H1 (cell line): ENCODE measurements around the gene TUBGCP2. TPM values are rescaled to one million over a fixed set of nuclear protein-coding genes. Genes with fewer than 3 reads are reported as not detected.

ENCODE experiments used
- CTCF ChIA-PET: fragments of 300-600 bp; sonication (Branson Sonifier 250); formaldehyde crosslinking; loops from one replicate; lab custom pipeline; 2021; ENCODE audit not compliant: partially characterized antibody; lab: Charles Lee
- POLR2A ChIA-PET: fragments of 300-600 bp; sonication (Branson Sonifier 250); formaldehyde crosslinking; loops from one replicate; lab custom pipeline; 2021; ENCODE audit warnings: inconsistent platforms; ENCODE audit not compliant: partially characterized antibody; lab: Charles Lee
- DNase-seq, 2 experiments: peaks; one replicate each; pipeline versions ENCODE4 v3.0.0 to v3.0.0-alpha.2; 2010 to 2022; ENCODE audit warnings: low spot score in 2 of 2, low read depth in 1 of 2, mixed read lengths in 1 of 2
- FAIRE-seq: peaks from 2 replicates; lab custom pipeline; 2011; peaks lifted over from hg19 to GRCh38; lab: Jason Lieb, UNC
- H2AFZ ChIP-seq: 2 replicates; pipeline ENCODE4 v1.8.1; 2012; ENCODE audit warnings: low read length, inconsistent platforms
- H2AK5ac ChIP-seq: 2 replicates; pipeline ENCODE4 v1.6.1; 2013; ENCODE audit warnings: low read depth, low read length
- H2BK120ac ChIP-seq: replicated peaks from 2 replicates; pipeline ENCODE3; 2013; ENCODE audit warnings: low read depth, low read length, inconsistent platforms
- H2BK12ac ChIP-seq: 2 replicates; pipeline ENCODE4 v1.6.1; 2013; ENCODE audit warnings: low read depth, low read length
- H2BK15ac ChIP-seq: 2 replicates; pipeline ENCODE4 v1.6.1; 2013; ENCODE audit warnings: low read length
- H2BK20ac ChIP-seq: 2 replicates; pipeline ENCODE4 v1.6.1; 2013; ENCODE audit warnings: low read length
- H2BK5ac ChIP-seq: 2 replicates; pipeline ENCODE4 v1.6.1; 2013; ENCODE audit warnings: low read depth, low read length
- H3K14ac ChIP-seq: 2 replicates; pipeline ENCODE4 v1.6.1; 2013; ENCODE audit warnings: inconsistent platforms; ENCODE audit not compliant: insufficient read length
- H3K18ac ChIP-seq: 2 replicates; pipeline ENCODE4 v1.6.1; 2013; ENCODE audit warnings: low read length; ENCODE audit errors: extremely low read depth
- H3K23ac ChIP-seq: 2 replicates; pipeline ENCODE4 v1.6.1; 2013; ENCODE audit warnings: inconsistent platforms; ENCODE audit not compliant: insufficient read length
- H3K23me2 ChIP-seq: 2 replicates; pipeline ENCODE4 v1.6.1; 2013; ENCODE audit warnings: low read depth, low read length
- H3K27ac ChIP-seq: 2 replicates; pipeline ENCODE4 v1.6.1; 2011; ENCODE audit warnings: low read depth, low read length, inconsistent platforms
- H3K27me3 ChIP-seq, 4 experiments: replicated peaks in 1 of 4; 1 replicate in 1 of 4; 2 replicates in 3 of 4; pipeline versions ENCODE4 v1.6.1 to v1.8.1; 2011 to 2013; ENCODE audit warnings: low read length in 3 of 4, mild to moderate bottlenecking in 3 of 4, inconsistent platforms in 2 of 4, mixed read lengths in 2 of 4, moderate library complexity in 1 of 4; ENCODE audit not compliant: control insufficient read depth in 3 of 4, insufficient read depth in 3 of 4; ENCODE audit errors: extremely low read depth in 1 of 4
- H3K36me3 ChIP-seq, 4 experiments: 2 replicates each; pipeline versions ENCODE4 v1.6.1 to v1.8.1; 2011 to 2013; ENCODE audit warnings: mild to moderate bottlenecking in 4 of 4, low read length in 3 of 4, moderate library complexity in 2 of 4, control low read depth in 1 of 4, inconsistent platforms in 1 of 4; ENCODE audit not compliant: insufficient read depth in 4 of 4, control insufficient read depth in 2 of 4
- H3K4ac ChIP-seq: replicated peaks from 2 replicates; pipeline ENCODE3; 2013; ENCODE audit warnings: low read length, low read depth, mixed read lengths, inconsistent platforms; ENCODE audit not compliant: insufficient read length
- H3K4me1 ChIP-seq, 4 experiments: replicated peaks in 1 of 4; 1 replicate in 1 of 4; 2 replicates in 3 of 4; pipeline versions ENCODE4 v1.6.1 to v1.8.1; 2011 to 2013; ENCODE audit warnings: low read length in 3 of 4, inconsistent platforms in 2 of 4, mixed read lengths in 1 of 4; ENCODE audit not compliant: insufficient read depth in 4 of 4, control insufficient read depth in 3 of 4
- H3K4me2 ChIP-seq, 2 experiments: 2 replicates each; pipeline versions ENCODE4 v1.6.1 to v1.8.1; 2011 to 2013; ENCODE audit warnings: low read depth in 2 of 2, low read length in 2 of 2, control low read depth in 1 of 2, inconsistent platforms in 1 of 2, mild to moderate bottlenecking in 1 of 2; ENCODE audit not compliant: insufficient read depth in 1 of 2
- H3K4me3 ChIP-seq, 4 experiments: fragments of 200-600, 300-600 bp in 1 of 4; sonication (generic), shearing (Covaris generic), sonication (Bioruptor Twin) in 1 of 4; 2 replicates each; pipeline versions ENCODE4 v1.5.1 to v1.8.1; 2011 to 2016; ENCODE audit warnings: low read length in 4 of 4, low read depth in 3 of 4, control low read depth in 2 of 4, inconsistent platforms in 2 of 4, mild to moderate bottlenecking in 2 of 4, mixed read lengths in 1 of 4, moderate library complexity in 1 of 4; ENCODE audit not compliant: insufficient read depth in 2 of 4; ENCODE audit errors: extremely low read depth in 1 of 4
- H3K56ac ChIP-seq: replicated peaks from 2 replicates; pipeline ENCODE3; 2013; ENCODE audit warnings: low read depth, mild to moderate bottlenecking, mixed read lengths, low read length, inconsistent platforms; ENCODE audit not compliant: insufficient read length
- H3K79me1 ChIP-seq: 2 replicates; pipeline ENCODE4 v1.6.1; 2013; ENCODE audit warnings: low read depth, low read length, control low read depth
- H3K79me2 ChIP-seq, 2 experiments: 2 replicates each; pipeline versions ENCODE4 v1.6.1 to v1.8.1; 2012 to 2013; ENCODE audit warnings: low read length in 2 of 2, mild to moderate bottlenecking in 2 of 2, inconsistent platforms in 1 of 2; ENCODE audit not compliant: insufficient read depth in 2 of 2, control insufficient read depth in 1 of 2
- H3K9ac ChIP-seq, 4 experiments: replicated peaks in 1 of 4; 1 replicate in 1 of 4; 2 replicates in 3 of 4; pipeline versions ENCODE4 v1.6.1 to v1.8.1; 2011 to 2013; ENCODE audit warnings: low read depth in 3 of 4, low read length in 3 of 4, control low read depth in 2 of 4, mild to moderate bottlenecking in 2 of 4, moderate library complexity in 2 of 4, inconsistent platforms in 1 of 4; ENCODE audit errors: extremely low read depth in 1 of 4
- H3K9me3 ChIP-seq, 2 experiments: 2 replicates each; pipeline versions ENCODE4 v1.6.1 to v1.8.1; 2012 to 2013; ENCODE audit warnings: mild to moderate bottlenecking in 2 of 2, moderate library complexity in 2 of 2, control low read depth in 1 of 2, inconsistent platforms in 1 of 2, low read depth in 1 of 2, low read length in 1 of 2, mixed read lengths in 1 of 2; ENCODE audit not compliant: insufficient read depth in 2 of 2
- H4K20me1 ChIP-seq, 2 experiments: replicated peaks in 1 of 2; 2 replicates each; pipeline versions ENCODE3 to v1.8.1; 2011 to 2013; ENCODE audit warnings: inconsistent platforms in 2 of 2, low read length in 2 of 2, mild to moderate bottlenecking in 1 of 2; ENCODE audit not compliant: insufficient read depth in 2 of 2, control insufficient read depth in 1 of 2
- H4K5ac ChIP-seq: 2 replicates; pipeline ENCODE4 v1.6.1; 2013; ENCODE audit warnings: low read length, low read depth, mixed read lengths, inconsistent platforms; ENCODE audit not compliant: insufficient read length
- H4K8ac ChIP-seq: 2 replicates; pipeline ENCODE4 v1.8.0; 2013; ENCODE audit warnings: mild to moderate bottlenecking, moderate library complexity, low read length, inconsistent platforms; ENCODE audit not compliant: insufficient read depth; ENCODE audit errors: extremely low read depth
- H4K91ac ChIP-seq: replicated peaks from 2 replicates; pipeline ENCODE3; 2013; ENCODE audit warnings: low read length, mixed read lengths, inconsistent platforms; ENCODE audit not compliant: insufficient read length
- CREB1 ChIP-seq: IDR thresholded peaks from 2 replicates; pipeline ENCODE4 v1.6.1; 2012; ENCODE audit warnings: inconsistent platforms
- MAFK ChIP-seq: IDR thresholded peaks from 2 replicates; pipeline ENCODE4 v1.6.1; 2012; ENCODE audit warnings: low read depth, mild to moderate bottlenecking, improper control_type of control experiment, low read length
- WGBS, 2 experiments: shearing (Covaris generic) in 1 of 2; methylation state at CpG; one replicate each; pipeline versions ENCODE4 v1.1.6 to v1.1.7; 2013 to 2015; ENCODE audit warnings: low lambda C conversion rate in 2 of 2, mixed read lengths in 2 of 2, inconsistent platforms in 1 of 2, low coverage in 1 of 2, missing lambda C conversion rate in 1 of 2; ENCODE audit not compliant: insufficient replicate concordance in 2 of 2, insufficient coverage in 1 of 2, insufficient read length in 1 of 2; ENCODE audit errors: extremely low coverage in 1 of 2, missing lambda C conversion rate in 1 of 2; 5-methylcytosine and 5-hydroxymethylcytosine counted together
- polyA plus RNA-seq, 7 experiments: library from polyadenylated mRNA; depleted of rRNA in 3 of 7; stranded (reverse) in 5 of 7; unstranded in 2 of 7; fragments of >200 nt in 5 of 7; fragments of 200-250 nt in 2 of 7; gene quantifications; 1 replicate in 5 of 7; 2 replicates in 1 of 7; 4 replicates in 1 of 7; pipeline versions ENCODE4 v1.2.1 to v1.2.3, GENCODE V29; 2011 to 2013; ENCODE audit warnings: missing spikeins in 2 of 7, mixed read lengths in 2 of 7
- total RNA-seq: library from RNA; stranded (reverse); fragmentation: NEBNext Ultra II Directional; extraction: Animal tissue kit (Norgen Biotek cat#: 25700); gene quantifications from 2 replicates; pipeline ENCODE4 v1.2.1, GENCODE V29; 2021

Gene TUBGCP2
- total and polyA plus RNA-seq, 2 of the 8 experiments (the other 6 are each of a cell fraction or from before 2014, with no cell fraction given) = 34.9 to 51.9 TPM

GRCh38 chr10:133329491-133330202 is 21.0 kb upstream of the TUBGCP2 start:
- peak overlapping the region; percentile 20 to 63 for H3K4me2 ChIP-seq
- H3K27me3 ChIP-seq = peaks cover 22 to 78% (median 65%) of the 10 kb centered on the region in 4 experiments
- peaks cover 0 to 2% of the 10 kb centered on the region in 2 experiments for H4K20me1 ChIP-seq
- H2BK5ac ChIP-seq = no peak overlapping the region
- peaks cover 0 to 23% (median 6%) of the 10 kb centered on the region in 4 experiments; a peak in 6 of 7 replicates for H3K4me1 ChIP-seq
- H3K4ac ChIP-seq = no peak overlapping the region
- no peak overlapping the region for H3K9ac ChIP-seq
- H2BK20ac ChIP-seq = no peak overlapping the region
- 15% methylated on average over 31 of the region's 37 CpGs; no CpG with 5 or more reads in 1 of the 2 experiments for WGBS, 2 experiments
- POLR2A ChIA-PET = interaction anchor here (0.8 to 4.3 kb wide), 7 partner anchors 14 to 65 kb away, joined by 3 to 24 read pairs (median 7); partner anchors contain the start of genes FUOM, MTG1 and PRAP1
- no peak overlapping the region for H3K27ac ChIP-seq
- no peak overlapping the region for H3K18ac ChIP-seq
- FAIRE-seq (no peak), DNase-seq (peak in 1 of 2 experiments; percentile 94)
- no peak overlapping the region for H2BK120ac ChIP-seq
- peaks cover 0 to 7% of the 10 kb centered on the region in 2 experiments; a peak in 1 of 4 replicates for H3K9me3 ChIP-seq
- no peak overlapping the region for H4K91ac ChIP-seq
- no peaks in the 10 kb centered on the region for H3K79me1 ChIP-seq
- no peak overlapping the region for H2BK12ac ChIP-seq
- peak overlapping the region in 1 of 4 experiments; percentile 49; a peak in 1 of 8 replicates for H3K4me3 ChIP-seq
- no peak overlapping the region for H2AK5ac ChIP-seq
- no peak overlapping the region for H2BK15ac ChIP-seq
- no peaks in the 10 kb centered on the region for H3K79me2 ChIP-seq
- no peak overlapping the region for H3K23ac ChIP-seq
- CTCF ChIA-PET = interaction anchor here (0.6 to 5.3 kb wide), 28 partner anchors 9 to 244 kb away, joined by 3 to 57 read pairs (median 4); partner anchors contain the start of genes FUOM and PRAP1
- no peak overlapping the region for H4K8ac ChIP-seq
- H3K36me3 ChIP-seq = no peaks in the 10 kb centered on the region; a peak in 1 of 8 replicates
- no peak overlapping the region for H4K5ac ChIP-seq
- H3K56ac ChIP-seq = no peak overlapping the region
- no peak overlapping the region for H2AFZ ChIP-seq
- no peak overlapping the region for H3K14ac ChIP-seq
- peaks cover 6% of the 10 kb centered on the region; the same call in 1 of the 2 replicates for H3K23me2 ChIP-seq
- TF ChIP-seq MAFK (no peak), CREB1 (no peak; the same call in 1 of the 2 replicates)
